ENCODE results near the gene ADM5. TPM values are rescaled to one million over a fixed set of nuclear protein-coding genes. Genes with fewer than 3 reads are reported as not detected.

The ADM5 gene
- total and polyA plus RNA-seq, 2 experiments from 2014 or later: 2.2 to 5.1 TPM

GRCh38 chr19:49666120-49666444 is 23.3 kb upstream of the ADM5 start:
- H3K27me3 ChIP-seq: no peaks in the 10 kb centered on the region
- H3K4me1 ChIP-seq (ENCODE audit: low read depth): peaks cover 6% of the 10 kb centered on the region
- DNase-seq (ENCODE audit: low read depth in 1 of 2, low spot score in 1 of 2): no peak
- H3K9me3 ChIP-seq (ENCODE audit: low read depth): no peaks in the 10 kb centered on the region
- peaks cover 6% of the 10 kb centered on the region for H3K36me3 ChIP-seq
- no peak for TF ChIP-seq CTCF (IDR thresholded peaks at IDR 0.05; ENCODE audit: low read depth, low read length)
- H3K4me3 ChIP-seq: peak overlapping the region; percentile 78
- peak overlapping the region; percentile 85 for H3K27ac ChIP-seq

- no peak for TF ChIP-seq CTCF (IDR thresholded peaks at IDR 0.05; ENCODE audit: low read depth, low read length)
- Histone ChIP-seq H3K27me3 (no peaks in the 10 kb centered on the region), H3K4me3 (no peak overlapping the region), H3K4me1 (ENCODE audit: low read depth) (peaks cover 6% of the 10 kb centered on the region), H3K36me3 (no peaks in the 10 kb centered on the region), H3K27ac (no peak overlapping the region), H3K9me3 (ENCODE audit: low read depth) (no peaks in the 10 kb centered on the region)
- no peak for DNase-seq (ENCODE audit: low read depth in 1 of 2, low spot score in 1 of 2)
Observed at GRCh38 chr19:49667473-49667872, 21.9 kb upstream of the ADM5 start.

GRCh38 chr19:49669516-49669915 is 19.9 kb upstream of the ADM5 start:
- DNase-seq (ENCODE audit: low read depth in 1 of 2, low spot score in 1 of 2): no peak
- Histone ChIP-seq H3K27me3 (no peaks in the 10 kb centered on the region), H3K27ac (no peak overlapping the region), H3K9me3 (ENCODE audit: low read depth) (no peaks in the 10 kb centered on the region), H3K4me1 (ENCODE audit: low read depth) (peaks cover 6% of the 10 kb centered on the region), H3K36me3 (no peaks in the 10 kb centered on the region), H3K4me3 (no peak overlapping the region)
- no peak for TF ChIP-seq CTCF (IDR thresholded peaks at IDR 0.05; ENCODE audit: low read depth, low read length)

- Histone ChIP-seq H3K27me3 (no peaks in the 10 kb centered on the region), H3K4me3 (no peak overlapping the region), H3K9me3 (ENCODE audit: low read depth) (no peaks in the 10 kb centered on the region), H3K27ac (peak overlapping the region; percentile 66), H3K36me3 (no peaks in the 10 kb centered on the region), H3K4me1 (ENCODE audit: low read depth) (no peaks in the 10 kb centered on the region)
- TF ChIP-seq CTCF (IDR thresholded peaks at IDR 0.05; ENCODE audit: low read depth, low read length): peak; percentile 95
- DNase-seq (ENCODE audit: low read depth in 1 of 2, low spot score in 1 of 2): peak; percentile 79 to 91
Observed at GRCh38 chr19:49672131-49672919, 17.1 kb upstream of the ADM5 start.

GRCh38 chr19:49676136-49676783 is 13.1 kb upstream of the ADM5 start:
- DNase-seq (ENCODE audit: low read depth in 1 of 2, low spot score in 1 of 2): peak; percentile 88 to 97
- H3K4me3 ChIP-seq: peak overlapping the region; percentile 37

More at GRCh38 chr19:49676136-49676783, 13.1 kb upstream of the ADM5 start:
- Histone ChIP-seq H3K4me1 (ENCODE audit: low read depth) (peaks cover 10% of the 10 kb centered on the region), H3K36me3 (peaks cover 4% of the 10 kb centered on the region), H3K27ac (peak overlapping the region; percentile 100), H3K9me3 (ENCODE audit: low read depth) (no peaks in the 10 kb centered on the region), H3K27me3 (no peaks in the 10 kb centered on the region)
- TF ChIP-seq CTCF (IDR thresholded peaks at IDR 0.05; ENCODE audit: low read depth, low read length): no peak
